Measurements from ENCODE around the gene CGB5.

CGB5 gene

GRCh38 chr19:49084206-49085019, 40.8 kb downstream of the CGB5 start:
- TF ChIP-seq EGR1 (IDR thresholded peaks at IDR 0.05): no peak
- no peak for TF ChIP-seq EP300 (IDR thresholded peaks at IDR 0.05; ENCODE audit: borderline replicate concordance)
- TF ChIP-seq, protein P1, sequence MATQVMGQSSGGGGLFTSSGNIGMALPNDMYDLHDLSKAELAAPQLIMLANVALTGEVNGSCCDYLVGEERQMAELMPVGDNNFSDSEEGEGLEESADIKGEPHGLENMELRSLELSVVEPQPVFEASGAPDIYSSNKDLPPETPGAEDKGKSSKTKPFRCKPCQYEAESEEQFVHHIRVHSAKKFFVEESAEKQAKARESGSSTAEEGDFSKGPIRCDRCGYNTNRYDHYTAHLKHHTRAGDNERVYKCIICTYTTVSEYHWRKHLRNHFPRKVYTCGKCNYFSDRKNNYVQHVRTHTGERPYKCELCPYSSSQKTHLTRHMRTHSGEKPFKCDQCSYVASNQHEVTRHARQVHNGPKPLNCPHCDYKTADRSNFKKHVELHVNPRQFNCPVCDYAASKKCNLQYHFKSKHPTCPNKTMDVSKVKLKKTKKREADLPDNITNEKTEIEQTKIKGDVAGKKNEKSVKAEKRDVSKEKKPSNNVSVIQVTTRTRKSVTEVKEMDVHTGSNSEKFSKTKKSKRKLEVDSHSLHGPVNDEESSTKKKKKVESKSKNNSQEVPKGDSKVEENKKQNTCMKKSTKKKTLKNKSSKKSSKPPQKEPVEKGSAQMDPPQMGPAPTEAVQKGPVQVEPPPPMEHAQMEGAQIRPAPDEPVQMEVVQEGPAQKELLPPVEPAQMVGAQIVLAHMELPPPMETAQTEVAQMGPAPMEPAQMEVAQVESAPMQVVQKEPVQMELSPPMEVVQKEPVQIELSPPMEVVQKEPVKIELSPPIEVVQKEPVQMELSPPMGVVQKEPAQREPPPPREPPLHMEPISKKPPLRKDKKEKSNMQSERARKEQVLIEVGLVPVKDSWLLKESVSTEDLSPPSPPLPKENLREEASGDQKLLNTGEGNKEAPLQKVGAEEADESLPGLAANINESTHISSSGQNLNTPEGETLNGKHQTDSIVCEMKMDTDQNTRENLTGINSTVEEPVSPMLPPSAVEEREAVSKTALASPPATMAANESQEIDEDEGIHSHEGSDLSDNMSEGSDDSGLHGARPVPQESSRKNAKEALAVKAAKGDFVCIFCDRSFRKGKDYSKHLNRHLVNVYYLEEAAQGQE (IDR thresholded peaks at IDR 0.05; ENCODE audit: low read depth): no peak
- no peak for TF ChIP-seq MAX (IDR thresholded peaks at IDR 0.05)
- TF ChIP-seq NFIC (IDR thresholded peaks at IDR 0.05): no peak
- TF ChIP-seq CEBPB (IDR thresholded peaks at IDR 0.05): no peak
- TF ChIP-seq, protein P2, sequence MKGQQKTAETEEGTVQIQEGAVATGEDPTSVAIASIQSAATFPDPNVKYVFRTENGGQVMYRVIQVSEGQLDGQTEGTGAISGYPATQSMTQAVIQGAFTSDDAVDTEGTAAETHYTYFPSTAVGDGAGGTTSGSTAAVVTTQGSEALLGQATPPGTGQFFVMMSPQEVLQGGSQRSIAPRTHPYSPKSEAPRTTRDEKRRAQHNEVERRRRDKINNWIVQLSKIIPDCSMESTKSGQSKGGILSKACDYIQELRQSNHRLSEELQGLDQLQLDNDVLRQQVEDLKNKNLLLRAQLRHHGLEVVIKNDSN (IDR thresholded peaks at IDR 0.05): no peak
- no peak for TF ChIP-seq TEAD4 (IDR thresholded peaks at IDR 0.05)
- TF ChIP-seq ZBTB7A (IDR thresholded peaks at IDR 0.05; ENCODE audit: low read depth): no peak
- no peak for TF ChIP-seq YY1 (IDR thresholded peaks at IDR 0.05; ENCODE audit: low read depth)
- no peak for TF ChIP-seq RAD21 (IDR thresholded peaks at IDR 0.05; ENCODE audit: low read depth)
- TF ChIP-seq TAF1 (IDR thresholded peaks at IDR 0.05; ENCODE audit: low read depth): no peak
- TF ChIP-seq FOXM1 (IDR thresholded peaks at IDR 0.05; ENCODE audit: borderline replicate concordance, low read depth): no peak
- no peak for TF ChIP-seq TCF12 (IDR thresholded peaks at IDR 0.05; ENCODE audit: low read depth)
- no peak for TF ChIP-seq CREB1 (IDR thresholded peaks at IDR 0.05; ENCODE audit: low read depth)

DNA sequence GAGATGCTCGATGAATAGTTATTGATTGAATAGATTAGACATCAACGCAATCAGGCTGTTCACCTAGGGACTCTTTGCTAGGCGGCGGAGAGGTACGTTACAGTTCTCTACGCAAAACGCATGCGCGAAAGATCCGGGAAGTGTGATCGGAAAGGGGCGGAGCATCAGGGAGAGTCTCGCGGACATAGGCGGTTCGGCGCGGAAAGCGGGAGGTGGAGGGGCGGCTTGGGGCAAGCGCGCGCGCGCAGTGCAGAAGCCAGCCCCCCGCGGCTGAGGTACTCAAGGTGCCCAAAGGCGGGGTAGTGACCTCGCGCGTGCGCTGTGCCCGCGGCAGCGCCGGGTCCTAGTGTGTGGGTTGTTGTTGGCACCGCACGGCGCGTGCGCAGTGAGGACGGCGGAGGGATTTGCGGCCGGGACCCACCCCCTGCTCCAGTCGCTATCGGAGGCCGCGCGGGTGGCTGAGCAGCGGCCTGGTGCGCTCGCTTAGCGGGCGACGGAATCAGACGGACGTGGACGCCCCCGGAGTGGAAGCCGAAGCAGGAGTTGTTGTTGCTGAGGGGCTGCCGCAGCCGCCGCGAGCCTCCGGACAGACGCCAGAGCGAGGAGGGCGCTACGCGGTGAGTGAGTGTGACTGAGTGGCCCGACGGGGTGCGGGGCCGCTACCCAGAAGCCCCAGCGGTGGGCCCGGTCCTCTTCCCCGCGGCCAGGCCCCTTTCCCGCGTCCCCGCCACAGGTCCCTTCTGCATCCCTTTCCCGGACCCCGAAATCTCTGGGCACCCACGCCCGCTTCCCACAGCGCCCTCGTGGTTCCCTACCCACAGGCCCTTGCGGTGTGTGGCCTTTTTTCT, 41.6 kb downstream of the CGB5 start, which contains the start of gene SNRNP70:
Gene SNRNP70 (plus strand): TSS at position 432 of the 848 bp plus-strand sequence. CDS start 964 bp downstream, outside the sequence.
- no peak for TF ChIP-seq RAD21 (IDR thresholded peaks at IDR 0.05; ENCODE audit: low read depth)
- TF ChIP-seq, protein P2 (IDR thresholded peaks at IDR 0.05): 0 out of 2 replicates have a peak, but pooled peaks have one; percentile 20
- TF ChIP-seq, protein P1 (IDR thresholded peaks at IDR 0.05; ENCODE audit: low read depth): no peak
- 0 out of 2 replicates have a peak, but pooled peaks have one; percentile 3 for TF ChIP-seq TEAD4 (IDR thresholded peaks at IDR 0.05)
- 0 out of 2 replicates have a peak, but pooled peaks have one; percentile 1 for TF ChIP-seq ZBTB7A (IDR thresholded peaks at IDR 0.05; ENCODE audit: low read depth)
- peak; percentile 84 for TF ChIP-seq MAX (IDR thresholded peaks at IDR 0.05)
- TF ChIP-seq FOXM1 (IDR thresholded peaks at IDR 0.05; ENCODE audit: borderline replicate concordance, low read depth): 0 out of 2 replicates have a peak, but pooled peaks have one; percentile 51
- TF ChIP-seq YY1 (IDR thresholded peaks at IDR 0.05; ENCODE audit: low read depth): no peak
- TF ChIP-seq CEBPB (IDR thresholded peaks at IDR 0.05): no peak
- TF ChIP-seq EGR1 (IDR thresholded peaks at IDR 0.05): peak; percentile 82
- TF ChIP-seq NFIC (IDR thresholded peaks at IDR 0.05): peak; percentile 91
- TF ChIP-seq TAF1 (IDR thresholded peaks at IDR 0.05; ENCODE audit: low read depth): peak; percentile 99
- peak; percentile 54 for TF ChIP-seq TCF12 (IDR thresholded peaks at IDR 0.05; ENCODE audit: low read depth)
- no peak for TF ChIP-seq CREB1 (IDR thresholded peaks at IDR 0.05; ENCODE audit: low read depth)
- peak; percentile 15; the same call in 1 of the 2 replicates for TF ChIP-seq EP300 (IDR thresholded peaks at IDR 0.05; ENCODE audit: borderline replicate concordance)

DNA sequence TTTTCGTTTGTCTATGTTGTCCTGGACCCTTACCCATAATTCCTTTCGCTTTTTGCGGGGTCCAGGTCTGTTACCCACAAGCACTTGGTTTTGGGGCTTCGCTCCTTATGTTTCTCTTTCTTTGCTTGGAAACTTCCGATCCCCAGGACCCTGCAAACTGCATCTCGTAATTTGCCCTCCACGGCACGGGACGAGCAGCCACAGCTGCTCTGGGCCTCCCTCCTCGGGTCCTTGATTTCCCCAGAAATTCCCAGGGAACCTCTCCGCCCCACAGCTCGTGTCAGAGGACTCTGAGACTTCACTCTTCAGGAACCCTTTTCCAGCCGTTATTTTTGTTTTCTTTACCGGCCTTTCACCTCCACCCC, 42.2 kb downstream of the CGB5 start:
- TF ChIP-seq CEBPB (IDR thresholded peaks at IDR 0.05) (no peak), YY1 (IDR thresholded peaks at IDR 0.05; ENCODE audit: low read depth) (no peak), TAF1 (IDR thresholded peaks at IDR 0.05; ENCODE audit: low read depth) (no peak), NFIC (IDR thresholded peaks at IDR 0.05) (no peak), RAD21 (IDR thresholded peaks at IDR 0.05; ENCODE audit: low read depth) (no peak)
- TF ChIP-seq, protein P1 (IDR thresholded peaks at IDR 0.05; ENCODE audit: low read depth): no peak
